RKO (cell line): ENCODE data around the gene DVL3.

Source experiments
- DNase-seq: peaks from one replicate; pipeline ENCODE4 v3.0.0-alpha.2; 2016; ENCODE audit warnings: low spot score

DVL3 gene

GRCh38 chr3:184176377-184177330 lies 21.5 kb downstream of the DVL3 start:
- DNase-seq: peak; percentile 89

- no peak for DNase-seq
Observed at GRCh38 chr3:184177331-184177731, 22.2 kb downstream of the DVL3 start.

DNA sequence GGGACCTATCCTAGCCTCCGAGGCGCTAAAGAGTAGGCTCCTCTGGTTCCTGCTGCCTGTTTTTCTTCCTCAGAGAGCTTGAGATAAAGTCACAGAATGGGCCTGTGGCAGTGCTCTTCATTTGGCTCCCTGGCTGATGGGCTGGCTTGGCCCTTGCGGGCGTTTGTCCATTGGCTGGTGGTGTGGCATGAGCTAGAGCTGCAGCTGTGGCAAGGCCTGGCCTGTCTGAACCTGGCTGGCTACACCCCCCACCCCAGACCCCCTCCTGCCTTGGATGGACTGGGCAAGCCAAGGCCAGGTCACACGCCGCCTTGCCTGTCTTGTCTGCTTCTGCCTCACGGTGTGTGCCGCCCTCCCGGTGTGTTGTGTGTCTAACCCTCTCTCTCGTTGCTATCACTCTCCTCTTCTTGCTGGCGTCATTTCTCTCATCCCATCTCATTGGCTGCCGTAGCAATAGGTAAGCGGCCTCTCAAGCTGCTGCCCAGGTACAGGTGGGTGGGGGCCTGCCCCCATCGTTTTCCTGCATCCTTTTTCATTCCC lies 22.7 kb downstream of the DVL3 start:
- DNase-seq: no peak

GRCh38 chr3:184178521-184179138 lies 23.5 kb downstream of the DVL3 start:
- DNase-seq: no peak

- peak; percentile 39 for DNase-seq
Observed at GRCh38 chr3:184180165-184180564, 25.0 kb downstream of the DVL3 start.

DNA sequence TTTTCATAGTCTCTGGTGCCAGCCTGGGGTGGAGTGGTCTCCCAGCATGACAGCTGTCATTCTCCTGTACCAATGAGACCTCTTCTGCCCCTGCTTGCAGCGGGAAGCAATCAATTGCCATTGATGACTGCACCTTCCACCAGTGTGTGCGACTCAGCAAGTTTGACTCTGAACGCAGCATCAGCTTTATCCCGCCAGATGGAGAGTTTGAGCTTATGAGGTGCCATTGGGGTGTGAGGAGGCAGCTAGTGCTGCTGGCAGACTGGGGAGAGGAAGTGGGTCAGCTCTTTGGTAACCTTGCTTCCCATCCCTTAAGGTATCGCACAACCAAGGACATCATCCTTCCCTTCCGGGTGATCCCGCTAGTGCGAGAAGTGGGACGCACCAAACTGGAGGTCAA lies 26.4 kb downstream of the DVL3 start:
- DNase-seq: no peak

GRCh38 chr3:184183679-184184078 lies 28.5 kb downstream of the DVL3 start:
- no peak for DNase-seq

- DNase-seq: no peak
Observed at GRCh38 chr3:184184546-184185230, 29.5 kb downstream of the DVL3 start.

DNA sequence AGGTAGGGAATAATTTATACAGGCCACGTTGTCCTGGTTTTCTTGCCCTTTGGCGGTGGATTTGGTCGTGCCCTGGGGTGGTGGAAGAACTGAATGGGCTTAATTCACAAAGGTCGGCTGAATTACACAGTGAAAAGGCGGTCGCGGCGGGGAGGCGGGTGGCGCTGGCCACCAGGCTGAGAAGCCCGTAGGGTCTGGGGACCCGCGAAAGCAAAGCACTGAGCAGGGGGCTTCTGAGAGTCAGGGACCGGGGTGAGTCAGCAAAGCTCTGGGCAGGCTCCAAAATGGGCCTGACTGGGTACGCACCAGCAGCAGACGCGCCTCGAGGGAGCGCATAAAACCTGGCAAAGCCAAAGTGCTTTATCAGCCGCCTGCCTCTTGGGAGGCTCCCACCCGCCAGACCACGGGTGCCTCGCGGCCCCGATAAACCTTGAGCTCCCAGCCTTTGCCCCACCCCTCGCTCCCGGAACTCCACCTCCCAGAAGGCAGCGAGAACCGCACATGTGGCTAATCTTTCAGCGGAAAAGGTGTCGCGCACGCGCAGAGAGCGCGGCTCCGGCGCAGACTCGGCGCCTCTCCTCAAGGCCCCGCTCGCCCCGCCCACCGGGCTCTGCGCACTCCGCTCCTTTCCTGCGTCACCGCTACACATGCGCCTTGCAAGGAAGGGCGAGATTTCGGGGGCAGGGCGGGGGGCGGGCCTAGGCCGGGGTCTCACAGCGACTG lies 30.4 kb downstream of the DVL3 start:
- DNase-seq: peak; percentile 98

DNA sequence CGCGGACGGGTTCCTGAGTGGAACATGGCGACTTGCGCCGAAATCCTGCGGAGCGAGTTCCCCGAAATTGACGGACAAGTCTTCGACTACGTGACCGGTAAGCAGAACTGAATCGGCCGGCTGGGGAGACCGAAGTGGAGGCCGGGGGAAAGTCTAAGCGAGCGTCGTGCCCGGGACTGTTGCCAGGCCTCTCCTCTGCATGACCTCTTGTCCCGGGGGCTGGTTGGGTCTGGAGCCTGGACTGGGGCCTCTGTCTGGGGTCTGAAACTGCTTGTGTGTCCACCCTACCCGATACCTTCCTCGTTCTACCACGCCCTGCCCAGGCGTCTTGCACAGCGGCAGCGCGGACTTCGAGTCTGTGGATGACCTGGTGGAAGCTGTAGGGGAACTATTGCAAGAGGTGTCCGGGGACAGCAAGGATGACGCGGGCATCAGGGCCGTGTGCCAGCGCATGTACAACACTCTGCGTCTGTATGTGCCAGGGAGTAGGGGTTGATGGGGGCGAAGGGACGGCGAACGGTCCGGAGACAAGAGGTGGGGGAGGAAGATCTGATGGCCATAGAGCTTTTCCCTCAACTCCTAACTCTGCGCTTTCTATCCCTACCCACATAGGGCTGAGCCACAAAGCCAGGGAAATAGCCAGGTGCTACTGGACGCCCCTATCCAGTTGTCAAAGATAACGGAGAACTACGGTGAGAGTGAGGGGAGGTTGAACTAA lies 31.2 kb downstream of the DVL3 start, which contains the start of gene ABCF3:
Gene ABCF3 (plus strand): TSS at position 16 of the 718 bp plus-strand sequence. CDS start 9 bp downstream, at position 25.
- peak; percentile 76 for DNase-seq

GRCh38 chr3:184186902-184187207 lies 31.7 kb downstream of the DVL3 start:
- no peak for DNase-seq

GRCh38 chr3:184188080-184188479 lies 32.9 kb downstream of the DVL3 start:
- DNase-seq: no peak

DNA sequence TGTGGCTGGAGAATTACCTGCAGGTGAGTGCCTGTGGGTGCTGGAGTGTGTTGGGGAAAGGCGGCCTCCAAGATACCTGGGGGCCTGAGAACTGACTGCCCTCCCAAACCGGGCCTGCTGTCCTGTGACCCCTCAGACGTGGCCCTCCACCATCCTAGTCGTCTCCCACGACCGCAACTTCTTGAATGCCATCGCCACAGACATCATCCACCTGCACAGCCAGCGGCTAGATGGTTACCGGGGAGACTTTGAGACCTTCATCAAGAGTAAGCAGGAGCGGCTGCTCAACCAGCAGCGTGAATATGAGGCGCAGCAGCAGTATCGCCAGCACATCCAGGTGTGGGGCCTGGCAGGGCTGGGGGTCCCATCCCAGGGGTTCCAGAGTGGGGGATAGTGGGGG lies 34.2 kb downstream of the DVL3 start:
- no peak for DNase-seq

GRCh38 chr3:184192889-184193288 lies 37.7 kb downstream of the DVL3 start:
- no peak for DNase-seq

- DNase-seq: no peak
Observed at GRCh38 chr3:184193991-184194539, 38.9 kb downstream of the DVL3 start.

DNA sequence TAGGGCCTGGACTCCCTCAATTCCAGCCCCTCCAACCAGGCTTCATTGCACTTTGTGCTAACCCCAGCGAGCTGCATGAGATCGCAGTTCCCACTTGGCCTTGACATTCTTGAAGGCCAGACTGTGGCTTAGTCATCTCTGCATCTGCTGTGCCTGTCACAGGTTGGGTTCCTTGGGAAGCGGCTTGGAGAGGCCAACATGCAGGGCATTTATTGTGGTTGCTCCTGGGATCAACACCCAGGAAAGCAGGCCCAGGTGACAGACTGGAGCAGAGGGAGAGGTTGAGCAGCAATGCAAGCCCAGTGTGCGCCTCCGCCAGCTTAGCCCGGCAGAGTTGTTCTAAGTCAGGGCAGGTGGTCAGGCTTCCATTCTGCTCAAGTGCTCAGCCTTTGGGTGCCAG lies 41.4 kb downstream of the DVL3 start:
- no peak for DNase-seq

DNA sequence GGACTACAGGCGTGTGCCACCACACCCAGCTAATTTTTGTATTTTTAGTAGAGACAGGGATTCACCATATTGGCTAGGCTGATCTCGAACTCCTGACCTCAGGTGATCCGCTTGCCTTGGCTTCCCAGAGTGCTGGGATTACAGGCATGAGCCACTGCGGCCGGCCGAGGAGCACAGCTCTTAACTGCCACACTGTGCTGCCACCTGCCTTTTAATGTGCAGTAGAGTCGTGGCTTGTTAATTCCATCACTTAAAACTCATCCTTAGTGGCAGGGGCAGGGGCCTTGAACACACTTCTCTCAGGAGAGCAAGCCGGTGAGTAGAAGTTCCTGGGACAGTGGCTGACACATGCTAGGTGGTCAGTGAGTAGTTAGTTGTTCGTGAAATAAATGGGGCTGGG lies 43.3 kb downstream of the DVL3 start:
- DNase-seq: no peak

DNA sequence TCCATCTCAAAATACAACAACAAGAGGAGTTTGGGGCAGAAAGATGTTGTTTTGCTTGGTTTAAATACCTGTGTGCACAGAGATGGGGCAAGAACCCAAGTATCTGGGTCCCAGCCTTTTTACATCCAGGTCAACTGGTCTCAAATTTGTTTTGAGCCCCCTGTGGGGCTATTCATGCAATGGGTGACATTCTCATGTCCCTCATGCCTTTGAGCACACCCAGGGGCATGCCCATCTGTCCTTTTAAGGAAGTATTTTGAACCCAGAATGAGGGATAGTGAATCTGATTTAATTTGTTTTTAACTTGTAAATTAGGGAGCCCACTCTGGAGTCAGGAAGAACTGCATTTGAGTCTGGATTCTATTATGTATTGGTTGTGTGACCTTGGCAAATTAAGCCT lies 45.6 kb downstream of the DVL3 start:
- no peak for DNase-seq

DNA sequence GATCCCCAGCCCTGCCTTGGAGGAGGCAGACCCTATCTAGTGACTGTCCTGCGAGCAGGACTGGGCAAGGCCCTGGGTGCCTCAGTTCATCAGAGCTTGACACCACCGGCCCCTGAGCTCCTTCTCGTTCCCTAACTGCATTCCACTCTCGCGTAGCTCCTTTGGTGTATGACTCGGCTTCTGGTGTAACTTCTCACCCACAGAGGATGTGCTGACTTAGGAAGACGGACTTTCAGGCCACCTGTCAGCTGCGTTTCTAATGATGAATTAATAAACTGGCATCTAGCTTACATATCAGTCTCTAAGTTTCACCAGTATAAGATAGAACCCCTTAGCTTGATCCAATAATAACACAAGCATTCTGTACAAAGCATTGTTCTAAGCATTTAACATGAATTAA lies 48.3 kb downstream of the DVL3 start:
- no peak for DNase-seq

DNA sequence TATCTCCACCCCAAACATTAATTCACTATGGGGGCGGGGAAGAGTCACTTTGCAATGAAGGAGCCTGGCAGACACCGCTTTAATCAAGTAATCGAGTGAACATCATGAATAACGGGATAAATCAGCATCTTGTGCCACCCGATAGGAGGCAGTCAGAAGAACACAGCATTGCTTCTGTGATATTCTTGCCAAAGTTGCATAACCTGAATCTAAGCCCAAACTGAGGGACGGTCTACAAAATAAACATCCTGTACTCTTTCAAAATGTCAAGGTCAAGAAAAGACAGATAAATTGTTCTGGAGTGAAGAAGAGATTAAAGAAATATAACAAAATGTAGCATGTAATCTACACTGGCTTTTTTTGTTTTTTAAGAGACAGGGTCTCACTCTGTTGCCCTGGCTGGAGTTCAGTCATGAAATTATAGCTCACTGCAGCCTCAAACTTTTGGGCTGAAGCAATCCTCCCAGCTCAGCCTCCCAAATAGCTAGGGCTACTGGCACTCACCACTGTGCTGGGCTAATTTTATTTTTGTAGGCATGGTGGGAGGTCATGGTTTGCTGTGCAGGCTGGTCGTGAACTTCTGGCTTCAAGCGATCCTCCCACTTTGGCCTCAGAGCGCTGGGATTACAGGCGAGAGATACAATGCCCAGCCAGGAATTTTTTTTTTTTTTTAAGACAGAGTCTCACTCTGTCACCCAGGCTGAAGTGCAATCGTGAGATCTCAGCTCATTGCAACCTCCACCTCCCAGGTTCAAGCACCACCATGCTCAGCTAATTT lies 54.2 kb downstream of the DVL3 start:
- no peak for DNase-seq
